ENCODE data around the gene TRABD2B. TPM values are rescaled to one million over a fixed set of nuclear protein-coding genes. Genes with fewer than 3 reads are reported as not detected.

TRABD2B gene
- total and polyA plus RNA-seq, 2 donors (not counting 3 experiments of a cell fraction or from before 2014, with no cell fraction given) = not detected

- Histone ChIP-seq H3K27ac (ENCODE audit: insufficient read depth, low read depth, low read length) (no peak overlapping the region), H3K36me3 (ENCODE audit: control insufficient read depth in 2 of 2, extremely low read depth in 1 of 2, insufficient read depth in 2 of 2, low read length in 2 of 2) (no peaks in the 10 kb centered on the region), H3K27me3 (ENCODE audit: control insufficient read depth in 2 of 2, insufficient read depth in 2 of 2, low read length in 2 of 2) (peaks cover 0 to 2% of the 10 kb centered on the region in 2 experiments), H3K4me2 (ENCODE audit: insufficient read depth, low read length) (no peak overlapping the region), H3K79me2 (ENCODE audit: control insufficient read depth, insufficient read depth, low read length) (no peaks in the 10 kb centered on the region), H3K4me1 (ENCODE audit: control insufficient read depth, extremely low read depth, insufficient read depth, low read length) (no peaks in the 10 kb centered on the region), H4K20me1 (replicated peaks; ENCODE audit: control insufficient read depth, extremely low read depth, insufficient read depth, low read length) (no peaks in the 10 kb centered on the region), H3K9me1 (replicated peaks; ENCODE audit: control insufficient read depth, extremely low read depth, insufficient read depth, low read length) (no peaks in the 10 kb centered on the region), H3K9me3 (replicated peaks; ENCODE audit: control insufficient read depth, insufficient read depth, low read length) (no peaks in the 10 kb centered on the region), H2AFZ (ENCODE audit: low read depth, low read length) (no peak overlapping the region), H3K4me3 (replicated peaks in 1 of 3; ENCODE audit: insufficient read depth in 1 of 3, low read depth in 1 of 3, low read length in 3 of 3) (no peak overlapping the region), H3K9ac (replicated peaks; ENCODE audit: extremely low read depth, insufficient read depth, low read length) (no peak overlapping the region)
- TF ChIP-seq GATA2 (IDR thresholded peaks at IDR 0.05; ENCODE audit: insufficient read depth, insufficient read length, low read depth, low read length) = no peak
- no peak for TF ChIP-seq EZH2 (IDR thresholded peaks at IDR 0.05; ENCODE audit: borderline replicate concordance, low read depth, low read length, severe bottlenecking)
- TF ChIP-seq MAX (IDR thresholded peaks at IDR 0.05; ENCODE audit: insufficient read depth, insufficient read length) = no peak
- no peak for TF ChIP-seq POLR2AphosphoS5 (IDR thresholded peaks at IDR 0.05; ENCODE audit: insufficient read depth, low read depth, low read length)
- no peak for TF ChIP-seq MYC (IDR thresholded peaks at IDR 0.05; ENCODE audit: low read depth, low read length)
- TF ChIP-seq, protein P1, sequence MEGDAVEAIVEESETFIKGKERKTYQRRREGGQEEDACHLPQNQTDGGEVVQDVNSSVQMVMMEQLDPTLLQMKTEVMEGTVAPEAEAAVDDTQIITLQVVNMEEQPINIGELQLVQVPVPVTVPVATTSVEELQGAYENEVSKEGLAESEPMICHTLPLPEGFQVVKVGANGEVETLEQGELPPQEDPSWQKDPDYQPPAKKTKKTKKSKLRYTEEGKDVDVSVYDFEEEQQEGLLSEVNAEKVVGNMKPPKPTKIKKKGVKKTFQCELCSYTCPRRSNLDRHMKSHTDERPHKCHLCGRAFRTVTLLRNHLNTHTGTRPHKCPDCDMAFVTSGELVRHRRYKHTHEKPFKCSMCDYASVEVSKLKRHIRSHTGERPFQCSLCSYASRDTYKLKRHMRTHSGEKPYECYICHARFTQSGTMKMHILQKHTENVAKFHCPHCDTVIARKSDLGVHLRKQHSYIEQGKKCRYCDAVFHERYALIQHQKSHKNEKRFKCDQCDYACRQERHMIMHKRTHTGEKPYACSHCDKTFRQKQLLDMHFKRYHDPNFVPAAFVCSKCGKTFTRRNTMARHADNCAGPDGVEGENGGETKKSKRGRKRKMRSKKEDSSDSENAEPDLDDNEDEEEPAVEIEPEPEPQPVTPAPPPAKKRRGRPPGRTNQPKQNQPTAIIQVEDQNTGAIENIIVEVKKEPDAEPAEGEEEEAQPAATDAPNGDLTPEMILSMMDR (IDR thresholded peaks at IDR 0.05; ENCODE audit: extremely low read depth in 1 of 2, insufficient read depth in 1 of 2, low read depth in 1 of 2, low read length in 2 of 2) = no peak
- TF ChIP-seq FOS (IDR thresholded peaks at IDR 0.05; ENCODE audit: borderline replicate concordance, insufficient read depth, low read length) = no peak
- TF ChIP-seq JUN (IDR thresholded peaks at IDR 0.05; ENCODE audit: borderline replicate concordance, insufficient read depth, insufficient read length, low read depth) = no peak
- no peak for TF ChIP-seq POLR2A (IDR thresholded peaks at IDR 0.05; ENCODE audit: low read depth, low read length)
- intact Hi-C loops (cut with micrococcal nuclease) (no loop called here), dilution Hi-C loops (cut with MboI; ENCODE audit: extremely low pct_ligation_motif_present, low sequenced_read_pairs) (no loop called here)
- no TSS peak for BruUV-seq (replicated peaks)
- POLR2A ChIA-PET = no interaction called here
- CTCF ChIA-PET = no interaction called here
- DNase-seq (ENCODE audit: low read depth, low spot score) = no peak
- no peak for FAIRE-seq
These were observed 217.6 kb downstream of the TRABD2B start for GRCh38 chr1:47779613-47780012.
